SU-DHL-6 (cell line): ENCODE measurements around the gene TCF12.

Experiments
- H2AFZ ChIP-seq: fragments of 200-600 bp; sonication (generic); 2 replicates; pipeline ENCODE4 v1.6.1; 2014; ENCODE audit warnings: low read depth, mild to moderate bottlenecking, moderate library complexity, mixed read lengths, antibody characterized with exemption, low read length; ENCODE audit not compliant: severe bottlenecking
- H3F3A ChIP-seq: fragments of 200-600 bp; shearing (Covaris generic); 2 replicates; pipeline ENCODE4 v1.6.0; 2016; ENCODE audit warnings: antibody characterized with exemption, mild to moderate bottlenecking; ENCODE audit not compliant: insufficient read depth
- H3K27ac ChIP-seq: fragments of 200-600 bp; sonication (generic); 2 replicates; pipeline ENCODE4 v1.5.1; 2016; ENCODE audit warnings: low read depth, mild to moderate bottlenecking, low read length, moderate library complexity, mixed read lengths
- H3K27me3 ChIP-seq: fragments of 200-600 bp; sonication (generic), shearing (Covaris generic); 2 replicates; pipeline ENCODE4 v1.6.0; 2014; ENCODE audit warnings: mild to moderate bottlenecking, low read length
- H3K36me3 ChIP-seq: fragments of 200-600 bp; sonication (generic); 2 replicates; pipeline ENCODE4 v1.6.1; 2014; ENCODE audit warnings: mild to moderate bottlenecking, low read length, mixed read lengths
- H3K4me2 ChIP-seq: fragments of 300-600, 200-600 bp; shearing (Covaris generic), sonication (generic); 2 replicates; pipeline ENCODE4 v1.6.0; 2014; ENCODE audit warnings: low read length, low read depth, mild to moderate bottlenecking; ENCODE audit not compliant: poor library complexity, severe bottlenecking
- H3K4me3 ChIP-seq: fragments of 200-600 bp; sonication (generic); 2 replicates; pipeline ENCODE4 v1.5.1; 2014; ENCODE audit warnings: antibody characterized with exemption, low read length, mild to moderate bottlenecking, mixed read lengths; ENCODE audit not compliant: insufficient read depth, poor library complexity, severe bottlenecking
- H3K79me2 ChIP-seq: fragments of 200-600 bp; sonication (generic); 2 replicates; pipeline ENCODE4 v1.6.1; 2014; ENCODE audit warnings: mild to moderate bottlenecking, low read length, moderate library complexity; ENCODE audit not compliant: insufficient read depth
- H3K9ac ChIP-seq: fragments of 200-600 bp; sonication (generic); 2 replicates; pipeline ENCODE4 v1.7.0; 2014; ENCODE audit warnings: mild to moderate bottlenecking, low read length
- H3K9me2 ChIP-seq: fragments of 200-600 bp; sonication (generic); replicated peaks from 2 replicates; pipeline ENCODE4 v1.6.1; 2014; ENCODE audit warnings: low read length; ENCODE audit not compliant: insufficient read depth
- H3K9me3 ChIP-seq: fragments of 200-600 bp; sonication (generic); 2 replicates; pipeline ENCODE4 v1.6.1; 2014; ENCODE audit warnings: low read length, mixed read lengths; ENCODE audit not compliant: insufficient read depth
- H4K20me1 ChIP-seq: fragments of 200-600 bp; sonication (generic); 2 replicates; pipeline ENCODE4 v1.6.1; 2014; ENCODE audit warnings: low read depth, mild to moderate bottlenecking, antibody characterized with exemption, low read length, moderate library complexity, mixed read lengths
- EZH2phosphoT487 ChIP-seq: fragments of 200-600 bp; sonication (generic), shearing (Covaris generic); conservative IDR thresholded peaks from 2 replicates; pipeline ENCODE4 v1.6.1; 2018; ENCODE audit warnings: mild to moderate bottlenecking, antibody characterized with exemption, low read length, moderate library complexity, mixed read lengths
- TF ChIP-seq, protein P1 (sequence below): fragments of 200-600 bp; sonication (generic); IDR thresholded peaks from one replicate; pipeline ENCODE4 v1.5.1; 2017; ENCODE audit warnings: antibody characterized with exemption, mild to moderate bottlenecking, low read length, moderate library complexity; ENCODE audit not compliant: insufficient read depth, poor library complexity, severe bottlenecking

Gene TCF12

DNA sequence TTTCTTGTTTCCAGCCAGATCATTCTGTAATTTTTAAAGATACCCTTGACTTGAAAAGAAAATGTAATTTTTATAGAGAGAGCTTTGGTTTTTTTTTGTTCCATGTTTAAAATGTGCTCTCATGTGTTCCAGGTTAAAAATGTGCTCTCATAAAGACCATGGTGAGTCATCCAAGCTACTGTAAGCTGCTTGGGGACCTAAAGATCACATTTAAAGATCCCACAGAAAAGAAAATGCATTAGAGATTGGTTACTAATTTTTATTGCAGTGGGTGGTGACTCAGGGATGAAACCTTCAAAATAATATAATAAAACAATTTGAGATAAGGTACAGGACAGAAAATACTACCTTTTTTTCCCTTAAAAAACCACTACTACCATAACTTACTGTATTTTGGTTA is 11.0 kb downstream of the TCF12 start:
- Histone ChIP-seq H3K9me3 (no peaks in the 10 kb centered on the region), H3K4me2 (no peak overlapping the region), H3K79me2 (peaks cover 53% of the 10 kb centered on the region), H2AFZ (no peak overlapping the region), H3K27ac (no peak overlapping the region), H3K4me3 (no peak overlapping the region), H3F3A (no peaks in the 10 kb centered on the region), H3K9ac (no peak overlapping the region), H3K9me2 (no peaks in the 10 kb centered on the region), H3K36me3 (peaks cover 16% of the 10 kb centered on the region; the same call in 1 of the 2 replicates), H3K27me3 (no peaks in the 10 kb centered on the region), H4K20me1 (0 out of 2 replicates have a peak, but pooled peaks cover 7% of the 10 kb centered on the region)
- no peak for TF ChIP-seq EZH2phosphoT487
- TF ChIP-seq, protein P1, sequence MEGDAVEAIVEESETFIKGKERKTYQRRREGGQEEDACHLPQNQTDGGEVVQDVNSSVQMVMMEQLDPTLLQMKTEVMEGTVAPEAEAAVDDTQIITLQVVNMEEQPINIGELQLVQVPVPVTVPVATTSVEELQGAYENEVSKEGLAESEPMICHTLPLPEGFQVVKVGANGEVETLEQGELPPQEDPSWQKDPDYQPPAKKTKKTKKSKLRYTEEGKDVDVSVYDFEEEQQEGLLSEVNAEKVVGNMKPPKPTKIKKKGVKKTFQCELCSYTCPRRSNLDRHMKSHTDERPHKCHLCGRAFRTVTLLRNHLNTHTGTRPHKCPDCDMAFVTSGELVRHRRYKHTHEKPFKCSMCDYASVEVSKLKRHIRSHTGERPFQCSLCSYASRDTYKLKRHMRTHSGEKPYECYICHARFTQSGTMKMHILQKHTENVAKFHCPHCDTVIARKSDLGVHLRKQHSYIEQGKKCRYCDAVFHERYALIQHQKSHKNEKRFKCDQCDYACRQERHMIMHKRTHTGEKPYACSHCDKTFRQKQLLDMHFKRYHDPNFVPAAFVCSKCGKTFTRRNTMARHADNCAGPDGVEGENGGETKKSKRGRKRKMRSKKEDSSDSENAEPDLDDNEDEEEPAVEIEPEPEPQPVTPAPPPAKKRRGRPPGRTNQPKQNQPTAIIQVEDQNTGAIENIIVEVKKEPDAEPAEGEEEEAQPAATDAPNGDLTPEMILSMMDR = no peak

DNA sequence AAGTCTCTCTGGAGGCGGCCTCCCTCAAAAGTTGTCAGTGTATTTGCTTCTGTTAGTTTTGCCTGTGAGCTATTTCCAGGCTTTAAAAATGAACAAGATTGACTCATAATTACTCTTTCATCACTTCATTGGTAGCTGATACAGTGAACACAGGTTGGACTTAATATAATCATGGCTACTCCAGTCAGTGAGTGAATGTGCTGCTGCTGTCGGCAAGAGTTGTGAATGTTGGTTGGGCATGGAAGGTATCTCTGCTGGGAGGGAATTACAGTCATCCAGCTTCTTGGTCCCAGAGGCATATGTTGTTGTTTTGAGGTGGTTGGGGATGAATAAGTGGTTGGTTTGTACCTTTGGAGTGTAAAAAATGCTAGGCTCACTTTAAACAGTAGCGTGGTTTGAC is 11.5 kb downstream of the TCF12 start:
- no peaks in the 10 kb centered on the region for H3K9me3 ChIP-seq
- peaks cover 56% of the 10 kb centered on the region for H3K79me2 ChIP-seq
- no peak overlapping the region for H3K9ac ChIP-seq
- no peaks in the 10 kb centered on the region for H3K9me2 ChIP-seq
- H3K27me3 ChIP-seq = no peaks in the 10 kb centered on the region
- no peak overlapping the region for H3K4me3 ChIP-seq
- H4K20me1 ChIP-seq = 0 out of 2 replicates have a peak, but pooled peaks cover 7% of the 10 kb centered on the region
- no peaks in the 10 kb centered on the region for H3F3A ChIP-seq
- H3K36me3 ChIP-seq = 0 out of 2 replicates have a peak, but pooled peaks cover 19% of the 10 kb centered on the region
- no peak overlapping the region for H3K4me2 ChIP-seq
- no peak overlapping the region for H2AFZ ChIP-seq
- H3K27ac ChIP-seq = no peak overlapping the region
- TF ChIP-seq EZH2phosphoT487 = no peak
- TF ChIP-seq, protein P1 = no peak

DNA sequence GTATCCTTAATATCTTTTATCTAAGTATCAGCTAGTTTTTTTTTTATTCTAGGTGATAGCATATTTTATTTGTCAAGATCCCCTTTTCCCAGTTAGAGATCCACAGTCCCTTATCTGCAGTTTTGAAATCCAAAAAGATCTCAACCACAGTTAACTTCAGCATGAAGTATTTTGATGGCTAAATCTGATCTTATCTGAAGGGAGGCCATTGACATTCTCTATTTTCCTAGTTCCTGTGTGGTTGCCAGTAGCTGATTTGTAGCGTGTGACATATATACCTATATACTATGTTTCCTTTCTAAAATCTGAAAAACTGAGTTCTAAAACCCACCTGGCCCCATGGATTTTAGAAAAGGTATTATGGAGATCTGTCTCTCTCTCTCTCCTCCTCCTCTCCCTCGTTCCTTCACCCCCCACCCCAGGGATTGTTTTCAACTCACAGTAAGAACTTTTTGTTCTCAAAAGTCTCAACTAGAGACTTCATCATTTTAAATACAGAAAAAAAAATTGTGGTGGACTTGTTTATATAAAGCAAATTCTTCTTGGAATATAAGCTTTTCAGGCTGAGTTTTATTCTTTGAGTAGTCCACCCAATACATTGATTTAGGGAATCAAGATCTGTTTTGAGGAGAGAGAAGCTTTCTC is 12.3 kb downstream of the TCF12 start:
- TF ChIP-seq, protein P1 = no peak
- TF ChIP-seq EZH2phosphoT487 = no peak
- Histone ChIP-seq H3K27me3 (no peaks in the 10 kb centered on the region), H3K9me2 (no peaks in the 10 kb centered on the region), H3K4me2 (no peak overlapping the region), H3K9me3 (no peaks in the 10 kb centered on the region), H3K4me3 (no peak overlapping the region), H2AFZ (no peak overlapping the region), H3F3A (no peaks in the 10 kb centered on the region), H3K27ac (no peak overlapping the region), H3K9ac (no peak overlapping the region), H3K36me3 (0 out of 2 replicates have a peak, but pooled peaks cover 16% of the 10 kb centered on the region), H3K79me2 (peaks cover 58% of the 10 kb centered on the region), H4K20me1 (0 out of 2 replicates have a peak, but pooled peaks cover 7% of the 10 kb centered on the region)
